SK-N-SH (cell line): ENCODE data around the gene FAAP20. TPM values are rescaled to one million over a fixed set of nuclear protein-coding genes. Genes with fewer than 3 reads are reported as not detected.

ENCODE experiments used
- CTCF ChIA-PET: fragments of 300-600, 350-600 bp; formaldehyde crosslinking; extraction: SDS; loops from one replicate; lab custom pipeline; 2021; lab: Yijun Ruan, JAX
- POLR2A ChIA-PET: fragments of 350-600 bp; sonication (Branson Sonifier 250); formaldehyde crosslinking; extraction: SDS; loops from one replicate; lab custom pipeline; 2020; ENCODE audit warnings: antibody characterized with exemption, inconsistent platforms; lab: Yijun Ruan, JAX
- DNase-seq: peaks from one replicate; pipeline ENCODE4 v3.0.0; 2012
- H2AFZ ChIP-seq: fragments of 200-600 bp; sonication (generic); 2 replicates; pipeline ENCODE4 v1.8.1; 2016; ENCODE audit warnings: antibody characterized with exemption, mild to moderate bottlenecking, low read depth
- H3F3A ChIP-seq: fragments of 200-600 bp; sonication (generic); replicated peaks from 2 replicates; pipeline ENCODE3; 2016; ENCODE audit warnings: antibody characterized with exemption, mild to moderate bottlenecking; ENCODE audit not compliant: insufficient read depth
- H3K27ac ChIP-seq, 2 experiments: fragments of 200-500 bp in 1 of 2; fragments of 200-600 bp in 1 of 2; sonication (Bioruptor generic) in 1 of 2; sonication (generic), shearing (Covaris generic) in 1 of 2; 2 replicates each; pipeline versions ENCODE4 v1.5.1 to v1.6.1; 2014 to 2016; ENCODE audit warnings: low read depth in 2 of 2, inconsistent platforms in 1 of 2, low read length in 1 of 2, mild to moderate bottlenecking in 1 of 2, mixed read lengths in 1 of 2
- H3K27me3 ChIP-seq: fragments of 200-600 bp; sonication (generic), shearing (Covaris generic); 2 replicates; pipeline ENCODE4 v1.6.1; 2016; ENCODE audit warnings: mixed run types; ENCODE audit not compliant: insufficient read depth
- H3K36me3 ChIP-seq, 2 experiments: fragments of 200-500 bp in 1 of 2; fragments of 200-600 bp in 1 of 2; sonication (Bioruptor generic) in 1 of 2; sonication (generic) in 1 of 2; replicated peaks in 1 of 2; 2 replicates each; pipeline versions ENCODE3 to v1.5.1; 2014 to 2016; ENCODE audit warnings: low read length in 1 of 2, mild to moderate bottlenecking in 1 of 2; ENCODE audit not compliant: insufficient read depth in 2 of 2, control insufficient read depth in 1 of 2
- H3K4me1 ChIP-seq, 2 experiments: fragments of 200-500 bp in 1 of 2; fragments of 200-600 bp in 1 of 2; sonication (Bioruptor generic) in 1 of 2; sonication (generic), shearing (Covaris generic) in 1 of 2; 2 replicates each; pipeline versions ENCODE4 v1.5.1 to v1.6.1; 2014 to 2016; ENCODE audit warnings: low read depth in 1 of 2, low read length in 1 of 2, mixed run types in 1 of 2; ENCODE audit not compliant: insufficient read depth in 2 of 2, control insufficient read depth in 1 of 2
- H3K4me2 ChIP-seq: fragments of 200-600 bp; sonication (generic), shearing (Covaris generic); 2 replicates; pipeline ENCODE4 v1.6.1; 2017; ENCODE audit warnings: mixed run types
- H3K4me3 ChIP-seq, 2 experiments: fragments of 200-500 bp in 1 of 2; fragments of 200-600 bp in 1 of 2; sonication (Bioruptor generic) in 1 of 2; sonication (generic), shearing (Covaris generic) in 1 of 2; 2 replicates each; pipeline versions ENCODE4 v1.5.1 to v1.8.1; 2014 to 2016; ENCODE audit warnings: low read depth in 2 of 2, inconsistent platforms in 1 of 2, low read length in 1 of 2, mild to moderate bottlenecking in 1 of 2, mixed read lengths in 1 of 2, moderate library complexity in 1 of 2
- H3K79me2 ChIP-seq: fragments of 200-600 bp; sonication (generic); 2 replicates; pipeline ENCODE4 v1.8.1; 2017; ENCODE audit warnings: mild to moderate bottlenecking; ENCODE audit not compliant: insufficient read depth
- H3K9ac ChIP-seq: fragments of 200-600 bp; sonication (generic); 2 replicates; pipeline ENCODE4 v1.6.1; 2017; ENCODE audit warnings: mixed run types
- H3K9me2 ChIP-seq: fragments of 200-600 bp; sonication (generic); 2 replicates; pipeline ENCODE4 v1.6.1; 2017; ENCODE audit warnings: mixed run types
- H3K9me3 ChIP-seq: fragments of 200-600 bp; sonication (generic); 2 replicates; pipeline ENCODE4 v1.6.1; 2017; ENCODE audit warnings: mixed run types, mild to moderate bottlenecking, moderate library complexity
- H4K20me1 ChIP-seq: fragments of 200-600 bp; sonication (generic); 2 replicates; pipeline ENCODE4 v1.6.1; 2017; ENCODE audit warnings: mild to moderate bottlenecking, mixed run types; ENCODE audit not compliant: insufficient read depth
- CHD2 ChIP-seq: fragments of 150-350 bp; IDR thresholded peaks from 2 replicates; pipeline ENCODE4 v1.6.1; 2018; ENCODE audit warnings: low read length; ENCODE audit not compliant: partially characterized antibody
- CTCF ChIP-seq: fragments of 200-600 bp; sonication (generic); IDR thresholded peaks from 2 replicates; pipeline ENCODE4 v1.6.1; 2017; ENCODE audit warnings: antibody characterized with exemption, mild to moderate bottlenecking, moderate library complexity
- ELF1 ChIP-seq: IDR thresholded peaks from 2 replicates; pipeline ENCODE4 v1.4.0; 2012
- EP300 ChIP-seq, 2 experiments: IDR thresholded peaks; 2 replicates each; pipeline versions ENCODE4 v1.4.0 to v1.6.1; 2012; ENCODE audit warnings: borderline replicate concordance in 1 of 2, low read depth in 1 of 2, low read length in 1 of 2
- FOSL2 ChIP-seq: IDR thresholded peaks from 2 replicates; pipeline ENCODE4 v1.4.0; 2012; ENCODE audit warnings: low read depth, mild to moderate bottlenecking, moderate library complexity, borderline replicate concordance
- FOXJ3 ChIP-seq: sonication (generic); formaldehyde crosslinking; IDR thresholded peaks from 2 replicates; pipeline ENCODE4 v1.5.1; 2020; ENCODE audit warnings: mild to moderate bottlenecking, missing genetic modification reagents
- FOXM1 ChIP-seq: IDR thresholded peaks from 2 replicates; pipeline ENCODE4 v1.4.0; 2012; ENCODE audit warnings: low read depth, mild to moderate bottlenecking
- MEF2A ChIP-seq: IDR thresholded peaks from 2 replicates; pipeline ENCODE4 v1.4.0; 2012; ENCODE audit warnings: low read depth, borderline replicate concordance
- MXI1 ChIP-seq: IDR thresholded peaks from 2 replicates; pipeline ENCODE4 v1.6.1; 2012; ENCODE audit warnings: mild to moderate bottlenecking, low read depth, low read length, improper control_type of control experiment
- NRF1 ChIP-seq: IDR thresholded peaks from 2 replicates; pipeline ENCODE4 v1.6.1; 2012; ENCODE audit warnings: low read depth, mild to moderate bottlenecking, low read length
- PBX3 ChIP-seq: IDR thresholded peaks from 2 replicates; pipeline ENCODE4; 2012
- POLR2AphosphoS5 ChIP-seq: IDR thresholded peaks from 2 replicates; pipeline ENCODE4 v1.6.1; 2012; ENCODE audit warnings: low read depth, low read length
- RAD21 ChIP-seq: IDR thresholded peaks from 2 replicates; pipeline ENCODE4 v1.6.1; 2012; ENCODE audit warnings: mild to moderate bottlenecking, low read length
- RFX5 ChIP-seq: IDR thresholded peaks from 2 replicates; pipeline ENCODE4 v1.6.1; 2012; ENCODE audit warnings: mild to moderate bottlenecking, improper control_type of control experiment, low read length
- SIN3A ChIP-seq: IDR thresholded peaks from 2 replicates; pipeline ENCODE4 v1.6.1; 2012; ENCODE audit warnings: low read depth, mild to moderate bottlenecking, low read length, moderate library complexity, borderline replicate concordance
- SMC3 ChIP-seq: IDR thresholded peaks from 2 replicates; pipeline ENCODE4 v1.6.1; 2012; ENCODE audit warnings: low read depth, low read length, improper control_type of control experiment
- TAF1 ChIP-seq: IDR thresholded peaks from 2 replicates; pipeline ENCODE4 v1.6.1; 2012; ENCODE audit warnings: low read depth, mild to moderate bottlenecking, low read length, moderate library complexity, borderline replicate concordance
- TCF12 ChIP-seq: IDR thresholded peaks from 2 replicates; pipeline ENCODE4 v1.4.0; 2012
- USF2 ChIP-seq: fragments of 150-350 bp; IDR thresholded peaks from 2 replicates; pipeline ENCODE4 v1.6.1; 2017; ENCODE audit warnings: antibody characterized with exemption, low read length, low read depth, borderline replicate concordance
- YY1 ChIP-seq: IDR thresholded peaks from 2 replicates; pipeline ENCODE4 v1.4.0; 2012; ENCODE audit warnings: low read depth, mild to moderate bottlenecking
- WGBS: methylation state at CpG from one replicate; pipeline ENCODE4 v1.1.6; 2017; ENCODE audit warnings: low lambda C conversion rate; 5-methylcytosine and 5-hydroxymethylcytosine counted together
- polyA plus RNA-seq, 3 experiments: library from polyadenylated mRNA; depleted of rRNA; stranded (reverse); fragments of >200 nt; gene quantifications; 2 replicates each; pipeline ENCODE4 v1.2.3, GENCODE V29; 2012

The FAAP20 gene
- polyA plus RNA-seq, 1 of the 3 experiments (the other 2 are of a cell fraction), result 58.3 TPM

- H3K27me3 ChIP-seq, result no peaks in the 10 kb centered on the region
- WGBS, result 100% methylated on average over 2 of the region's 13 CpGs
- DNase-seq, result no peak
- TF ChIP-seq RAD21 (no peak), ELF1 (no peak), RFX5 (no peak), TAF1 (no peak), FOSL2 (no peak), EP300 (IDR thresholded peaks at IDR 0.05; ENCODE audit: borderline replicate concordance in 1 of 2, low read depth in 1 of 2, low read length in 1 of 2) (no peak), FOXM1 (no peak), POLR2AphosphoS5 (no peak), PBX3 (no peak), MXI1 (no peak)
- ChIA-PET CTCF (interaction anchor here (1.2 to 4.6 kb wide), 3 partner anchors 8 to 43 kb away, joined by 3 to 32 read pairs (median 5); partner anchors contain the start of gene FAAP20), POLR2A (no interaction called here)
- H2AFZ ChIP-seq, result no peak overlapping the region
- H3K36me3 ChIP-seq, result peaks cover 0 to 25% of the 10 kb centered on the region in 2 experiments
- no peaks in the 10 kb centered on the region for H4K20me1 ChIP-seq
- no peaks in the 10 kb centered on the region for H3K9me2 ChIP-seq
- H3K4me2 ChIP-seq, result no peak overlapping the region
- peaks cover under 1% of the 10 kb centered on the region; the same call in 1 of the 2 replicates for H3K79me2 ChIP-seq
- H3K4me3 ChIP-seq, result no peak overlapping the region
- H3K4me1 ChIP-seq, result no peaks in the 10 kb centered on the region
- no peaks in the 10 kb centered on the region for H3F3A ChIP-seq
- no peak overlapping the region for H3K9ac ChIP-seq
- no peaks in the 10 kb centered on the region for H3K9me3 ChIP-seq
- no peak overlapping the region; a peak in 1 of 4 replicates for H3K27ac ChIP-seq
Measured at GRCh38 chr1:2182376-2182775, 12.2 kb downstream of the FAAP20 start.

- Histone ChIP-seq H3K9ac (no peak overlapping the region), H3K79me2 (no peaks in the 10 kb centered on the region), H3K4me1 (no peaks in the 10 kb centered on the region), H3K27me3 (no peaks in the 10 kb centered on the region), H3K36me3 (peaks cover 0 to 25% of the 10 kb centered on the region in 2 experiments), H3K9me3 (no peaks in the 10 kb centered on the region), H4K20me1 (no peaks in the 10 kb centered on the region), H2AFZ (no peak overlapping the region), H3K9me2 (no peaks in the 10 kb centered on the region), H3K4me2 (no peak overlapping the region), H3K4me3 (no peak overlapping the region), H3K27ac (no peak overlapping the region), H3F3A (no peaks in the 10 kb centered on the region)
- ChIA-PET CTCF (interaction anchor here (1.3 to 4.6 kb wide), 2 partner anchors 8 to 42 kb away, joined by 3 to 32 read pairs; no protein-coding TSS in a partner anchor), POLR2A (interaction anchor here (0.6 kb wide), 1 partner anchor 21 kb away, joined by 3 read pairs; no protein-coding TSS in a partner anchor)
- WGBS, result 91% methylated on average over 6 of the region's 11 CpGs
- no peak for TF ChIP-seq FOXJ3
- TF ChIP-seq YY1, result no peak
- DNase-seq, result no peak
Measured at GRCh38 chr1:2181752-2182151, 12.8 kb downstream of the FAAP20 start.

GRCh38 chr1:2181271-2181670 lies 13.3 kb downstream of the FAAP20 start:
- CTCF ChIA-PET, result interaction anchor here (1.3 kb wide), 1 partner anchor 42 kb away, joined by 3 read pairs; no protein-coding TSS in a partner anchor
- H3K27me3 ChIP-seq, result no peaks in the 10 kb centered on the region
- no peaks in the 10 kb centered on the region for H3K4me1 ChIP-seq
- H3F3A ChIP-seq, result no peaks in the 10 kb centered on the region
- H3K4me3 ChIP-seq, result no peak overlapping the region
- no peak overlapping the region for H2AFZ ChIP-seq
- DNase-seq, result no peak
- H3K27ac ChIP-seq, result no peak overlapping the region
- WGBS, result 86% methylated on average over 6 of the region's 14 CpGs
- H3K9me2 ChIP-seq, result no peaks in the 10 kb centered on the region
- H3K9ac ChIP-seq, result no peak overlapping the region
- H3K9me3 ChIP-seq, result no peaks in the 10 kb centered on the region
- H3K79me2 ChIP-seq, result no peaks in the 10 kb centered on the region
- H3K4me2 ChIP-seq, result no peak overlapping the region
- no peaks in the 10 kb centered on the region for H4K20me1 ChIP-seq
- TF ChIP-seq CTCF, result no peak
- no peak for TF ChIP-seq SIN3A
- TF ChIP-seq FOXJ3, result no peak
- TF ChIP-seq CHD2, result no peak
- TF ChIP-seq NRF1, result no peak
- TF ChIP-seq TAF1, result no peak
- no peak for TF ChIP-seq USF2
- TF ChIP-seq SMC3, result no peak
- TF ChIP-seq TCF12, result no peak
- TF ChIP-seq FOSL2, result no peak
- TF ChIP-seq MEF2A, result no peak
- POLR2A ChIA-PET, result interaction anchor here (0.6 kb wide), 1 partner anchor 21 kb away, joined by 3 read pairs; no protein-coding TSS in a partner anchor
- peaks cover 0 to 21% of the 10 kb centered on the region in 2 experiments for H3K36me3 ChIP-seq
